HEK293T (cell line): Measurements from ENCODE around the gene B3GALT5.

Experiments
- BHLHE40 ChIP-seq: fragments of 450-650 bp; IDR thresholded peaks from 2 replicates; pipeline ENCODE4 v1.6.1; 2016; ENCODE audit warnings: mild to moderate bottlenecking, moderate library complexity, borderline replicate concordance
- ELF4 ChIP-seq: fragments of 450-650 bp; IDR thresholded peaks from 2 replicates; pipeline ENCODE4 v1.6.1; 2017; ENCODE audit warnings: antibody characterized with exemption
- FOXA1 ChIP-seq: fragments of 450-650 bp; IDR thresholded peaks from 2 replicates; pipeline ENCODE4 v1.6.1; 2016; ENCODE audit warnings: mild to moderate bottlenecking
- FOXM1 ChIP-seq: fragments of 450-650 bp; IDR thresholded peaks from 2 replicates; pipeline ENCODE4 v1.6.1; 2017; ENCODE audit warnings: mild to moderate bottlenecking, borderline replicate concordance
- L3MBTL2 ChIP-seq: fragments of 450-650 bp; conservative IDR thresholded peaks from 2 replicates; pipeline ENCODE4 v1.6.1; 2016; ENCODE audit warnings: mild to moderate bottlenecking
- SP1 ChIP-seq: fragments of 450-650 bp; IDR thresholded peaks from 2 replicates; pipeline ENCODE4 v1.6.1; 2017

DNA sequence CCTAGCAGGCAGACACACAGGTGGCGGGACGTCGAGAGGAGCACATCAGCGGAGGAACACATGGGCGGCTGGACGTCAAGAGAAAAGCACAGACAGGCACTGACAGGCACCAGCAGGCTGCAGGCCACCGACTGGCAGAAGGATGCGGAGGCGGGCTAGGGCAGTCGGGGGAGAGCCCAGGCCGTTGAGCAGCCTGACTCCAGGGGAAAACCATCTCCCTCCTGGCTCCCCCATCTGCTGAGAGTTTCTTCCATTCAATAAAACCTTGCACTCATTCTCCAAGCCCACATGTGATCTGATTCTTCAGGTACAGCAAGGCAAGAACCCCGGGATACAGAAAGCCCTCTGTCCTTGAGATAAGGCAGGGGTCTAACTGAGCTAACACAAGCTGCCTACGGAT is 25.5 kb downstream of the B3GALT5 start:
- TF ChIP-seq FOXM1 (no peak), FOXA1 (no peak), L3MBTL2 (no peak), ELF4 (no peak), BHLHE40 (no peak), SP1 (no peak)
